Effector memory CD8-positive, alpha-beta T cell (primary cell): Measurements from ENCODE around the gene SAMD4A.
A peak's percentile ranks its signal among the peaks of the same experiment; 100 is the strongest.

Experiments
- ATAC-seq: fragments of 150-1000 bp; cut with Tn5 transposase; replicated peaks from 2 replicates; pipeline ENCODE4 v1.10.0; 2021; ENCODE audit warnings: mild to moderate bottlenecking, moderate library complexity
- DNase-seq, 3 experiments: peaks; one replicate each; pipeline ENCODE4 v3.0.0; 2021
- H3K27ac Mint-ChIP-seq, 2 donors: one replicate each; pipeline ENCODE4 v1.8.0; 2022; ENCODE audit warnings: mild to moderate bottlenecking in 2 of 2, mixed read lengths in 2 of 2, moderate library complexity in 2 of 2
- H3K27me3 Mint-ChIP-seq, 2 donors: one replicate each; pipeline ENCODE4 v1.8.0; 2022; ENCODE audit warnings: mixed read lengths in 2 of 2
- H3K36me3 Mint-ChIP-seq: one replicate; pipeline ENCODE4 v1.8.0; 2022; ENCODE audit warnings: mild to moderate bottlenecking, moderate library complexity, mixed read lengths; ENCODE audit not compliant: insufficient read depth
- H3K4me1 Mint-ChIP-seq, 2 donors: one replicate each; pipeline ENCODE4 v1.8.0; 2022; ENCODE audit warnings: low read depth in 2 of 2, mixed read lengths in 2 of 2
- H3K4me3 Mint-ChIP-seq, 2 donors: one replicate each; pipeline ENCODE4 v1.8.0; 2022; ENCODE audit warnings: mild to moderate bottlenecking in 2 of 2, mixed read lengths in 2 of 2, moderate library complexity in 2 of 2
- H3K9me3 Mint-ChIP-seq, 2 donors: one replicate each; pipeline ENCODE4 v1.8.0; 2022; ENCODE audit warnings: mixed read lengths in 2 of 2

Gene SAMD4A

DNA sequence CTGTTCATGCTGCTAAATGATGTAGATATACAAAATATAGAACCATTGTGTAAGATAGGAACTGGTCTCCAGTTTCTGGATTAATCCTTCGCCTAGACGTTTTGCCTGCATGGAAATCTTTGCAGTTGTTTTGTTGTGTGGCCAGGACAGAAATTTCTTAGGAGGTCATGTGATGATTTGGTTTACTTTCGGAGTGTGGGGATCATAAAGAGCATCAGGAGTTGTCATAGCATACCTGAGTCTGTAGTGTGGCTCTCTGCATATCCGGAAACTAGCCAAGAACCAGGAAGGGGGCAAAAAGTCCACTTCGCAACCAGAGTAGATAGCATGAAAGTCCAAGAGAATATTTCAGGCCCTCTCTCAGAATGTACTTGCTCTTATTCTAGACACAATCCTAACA is 3.1 kb downstream of the SAMD4A start:
- no peak overlapping the region for H3K27ac Mint-ChIP-seq
- H3K36me3 Mint-ChIP-seq, result peaks cover 15% of the 10 kb centered on the region
- H3K9me3 Mint-ChIP-seq, result peaks cover 4 to 9% of the 10 kb centered on the region in 2 donors
- no peak for DNase-seq
- peaks cover 35 to 48% of the 10 kb centered on the region in 2 donors for H3K27me3 Mint-ChIP-seq
- ATAC-seq, result no peak
- no peak overlapping the region for H3K4me3 Mint-ChIP-seq
- H3K4me1 Mint-ChIP-seq, result peaks cover 7% of the 10 kb centered on the region in 2 donors

DNA sequence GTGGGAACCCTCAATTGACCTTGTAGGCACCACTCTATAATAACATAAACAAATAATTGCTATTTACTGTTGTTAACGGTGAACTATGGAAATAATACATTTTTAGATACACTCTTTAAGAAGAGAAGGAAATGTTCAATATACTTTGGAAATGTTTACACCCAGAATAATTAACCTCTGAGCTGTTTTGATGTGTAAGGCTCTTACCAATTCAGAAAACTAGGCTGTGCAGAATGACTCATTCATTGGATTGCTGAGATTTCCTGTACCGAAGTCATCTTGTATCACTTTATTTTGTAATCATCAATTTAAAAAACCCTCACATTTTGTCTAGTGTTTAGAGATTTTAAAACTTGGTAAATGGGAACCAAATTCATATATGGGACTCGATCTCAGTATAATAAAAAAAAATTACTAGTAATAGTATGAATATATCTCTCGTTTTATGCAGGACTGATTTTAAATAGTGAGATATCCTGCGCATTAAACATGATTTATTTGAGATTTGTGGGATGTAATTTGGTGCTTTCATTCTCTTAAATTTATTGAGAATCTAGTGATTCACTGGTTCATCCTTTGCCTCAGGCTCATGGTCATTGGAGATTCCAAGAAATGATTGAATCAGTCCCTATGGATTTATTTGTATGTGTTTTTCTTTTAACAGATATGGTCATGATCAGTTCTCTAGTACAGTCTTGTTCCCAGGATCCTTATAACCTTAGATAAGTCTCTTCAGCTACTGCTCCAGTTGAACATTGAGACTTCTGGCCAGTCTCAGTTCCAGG is 3.9 kb downstream of the SAMD4A start:
- H3K27ac Mint-ChIP-seq, result no peak overlapping the region
- no peak overlapping the region for H3K4me3 Mint-ChIP-seq
- no peak for DNase-seq
- peaks cover 12% of the 10 kb centered on the region for H3K36me3 Mint-ChIP-seq
- no peak for ATAC-seq
- H3K4me1 Mint-ChIP-seq, result peaks cover 5 to 7% of the 10 kb centered on the region in 2 donors
- H3K27me3 Mint-ChIP-seq, result peaks cover 41 to 55% of the 10 kb centered on the region in 2 donors
- H3K9me3 Mint-ChIP-seq, result peaks cover 4 to 9% of the 10 kb centered on the region in 2 donors

DNA sequence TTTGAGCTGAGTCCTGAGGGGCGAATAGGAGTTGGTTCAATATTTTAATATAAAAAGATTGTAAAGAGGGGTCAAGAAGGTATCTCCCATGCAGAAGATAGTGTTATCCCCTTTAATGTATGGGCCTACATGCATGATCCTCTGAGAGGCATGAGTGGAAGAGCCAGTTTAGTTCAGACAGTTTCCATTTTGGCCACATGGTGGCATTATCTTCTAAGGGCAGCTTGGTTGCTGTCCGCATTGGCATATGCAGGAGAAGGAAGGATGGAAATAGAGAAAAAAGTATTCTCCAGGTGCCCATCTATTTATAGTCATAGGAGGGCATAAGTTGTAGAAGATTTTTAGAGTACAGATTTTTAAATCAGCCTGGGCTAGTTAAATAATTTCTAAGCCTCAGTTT is 5.4 kb downstream of the SAMD4A start:
- H3K4me1 Mint-ChIP-seq, result peaks cover 4 to 6% of the 10 kb centered on the region in 2 donors
- peaks cover 4 to 9% of the 10 kb centered on the region in 2 donors for H3K9me3 Mint-ChIP-seq
- ATAC-seq (no peak), DNase-seq (no peak)
- peaks cover 11% of the 10 kb centered on the region for H3K36me3 Mint-ChIP-seq
- H3K27ac Mint-ChIP-seq, result no peak overlapping the region
- H3K27me3 Mint-ChIP-seq, result peaks cover 52 to 70% of the 10 kb centered on the region in 2 donors
- no peak overlapping the region for H3K4me3 Mint-ChIP-seq

DNA sequence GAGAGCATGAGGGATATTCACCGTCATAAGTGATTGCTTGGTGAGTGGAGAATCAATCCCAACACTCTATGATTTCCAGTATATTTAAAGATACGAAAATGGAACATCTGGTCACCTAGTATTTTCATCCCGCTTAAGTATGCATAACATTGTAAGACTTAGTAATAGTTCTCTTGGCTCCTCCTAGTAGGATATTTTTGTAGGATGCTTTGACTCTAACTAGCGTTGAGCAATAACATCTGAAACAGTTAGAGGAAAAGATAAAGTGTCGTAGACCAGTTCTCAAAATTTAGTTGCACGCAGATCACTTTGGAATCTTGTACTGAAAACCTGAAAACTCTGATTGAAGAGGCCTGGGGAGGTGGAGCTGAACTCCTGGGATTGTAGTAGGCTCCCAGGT is 7.6 kb downstream of the SAMD4A start:
- Mint-ChIP-seq H3K4me3 (no peak overlapping the region), H3K9me3 (peaks cover 4 to 9% of the 10 kb centered on the region in 2 donors), H3K4me1 (peaks cover 0 to 2% of the 10 kb centered on the region in 2 donors), H3K27me3 (peaks cover 57 to 71% of the 10 kb centered on the region in 2 donors), H3K36me3 (peaks cover 3% of the 10 kb centered on the region), H3K27ac (no peak overlapping the region)
- ATAC-seq, result no peak
- DNase-seq, result no peak

DNA sequence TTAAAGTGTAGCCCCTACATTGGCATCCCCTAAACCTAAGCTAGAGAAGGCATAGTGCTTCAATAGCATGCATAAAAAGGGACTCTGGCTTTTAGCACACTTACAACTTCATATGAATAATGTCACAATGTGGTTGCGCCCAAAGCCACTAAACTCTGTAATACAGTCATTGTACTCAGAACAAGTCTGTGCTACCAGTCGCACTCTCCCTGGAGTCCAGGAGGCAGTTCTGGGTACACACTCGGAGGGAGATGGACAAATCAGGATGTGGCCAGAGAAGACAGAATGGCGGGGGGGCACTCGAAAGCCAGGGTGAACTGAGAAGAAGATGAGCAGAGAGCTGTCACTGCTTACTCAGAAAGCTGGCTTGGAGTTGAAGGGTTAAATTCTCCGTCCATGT is 10.6 kb downstream of the SAMD4A start:
- H3K36me3 Mint-ChIP-seq, result peaks cover 3% of the 10 kb centered on the region
- DNase-seq, result no peak
- H3K27me3 Mint-ChIP-seq, result peaks cover 41 to 52% of the 10 kb centered on the region in 2 donors
- H3K4me3 Mint-ChIP-seq, result no peak overlapping the region
- no peak for ATAC-seq
- peaks cover 0 to 2% of the 10 kb centered on the region in 2 donors for H3K4me1 Mint-ChIP-seq
- peaks cover 4 to 9% of the 10 kb centered on the region in 2 donors for H3K9me3 Mint-ChIP-seq
- no peak overlapping the region for H3K27ac Mint-ChIP-seq

DNA sequence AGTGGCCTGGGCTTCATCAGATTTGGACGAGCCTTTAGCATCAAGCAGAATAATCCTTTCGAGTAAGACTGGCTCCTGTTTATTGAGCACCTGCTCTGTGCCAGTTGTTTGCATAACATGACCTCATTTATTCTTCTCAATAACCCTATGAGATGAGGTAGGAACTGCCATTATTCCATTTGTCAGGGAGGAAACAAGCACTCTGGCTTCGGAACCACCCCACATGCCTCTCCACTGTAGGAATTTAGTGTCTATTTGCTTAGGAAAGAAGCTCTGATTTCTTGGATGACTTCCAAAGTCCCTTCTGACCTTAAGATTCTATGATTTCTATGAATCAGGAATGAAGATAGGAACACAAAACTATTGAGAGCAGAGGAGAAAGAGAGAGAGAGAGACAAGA is 11.0 kb downstream of the SAMD4A start:
- Mint-ChIP-seq H3K9me3 (peaks cover 4 to 9% of the 10 kb centered on the region in 2 donors), H3K27ac (no peak overlapping the region), H3K36me3 (peaks cover 3% of the 10 kb centered on the region), H3K4me1 (peaks cover 0 to 2% of the 10 kb centered on the region in 2 donors), H3K27me3 (peaks cover 41 to 52% of the 10 kb centered on the region in 2 donors), H3K4me3 (no peak overlapping the region)
- DNase-seq (no peak), ATAC-seq (no peak)

DNA sequence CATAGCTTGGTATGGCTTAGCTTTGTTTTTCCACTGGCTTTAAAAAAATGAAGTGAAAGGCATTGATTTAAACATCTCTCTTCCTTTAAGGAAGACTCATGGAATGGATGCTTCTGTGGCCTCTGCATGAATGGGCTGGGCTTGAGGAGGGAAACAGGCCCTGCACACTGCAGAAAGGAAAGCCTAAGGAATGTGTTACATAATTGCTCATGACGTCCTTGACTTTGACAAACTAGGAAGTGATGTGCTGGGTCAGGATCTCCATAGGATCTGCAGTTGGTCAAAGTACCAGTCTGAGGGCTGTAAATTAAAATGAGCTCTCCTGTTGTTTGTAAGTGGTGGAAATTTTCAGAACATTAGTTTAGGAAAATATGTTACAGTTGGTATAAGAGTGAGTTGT is 12.7 kb downstream of the SAMD4A start:
- ATAC-seq, result no peak
- no peak for DNase-seq

DNA sequence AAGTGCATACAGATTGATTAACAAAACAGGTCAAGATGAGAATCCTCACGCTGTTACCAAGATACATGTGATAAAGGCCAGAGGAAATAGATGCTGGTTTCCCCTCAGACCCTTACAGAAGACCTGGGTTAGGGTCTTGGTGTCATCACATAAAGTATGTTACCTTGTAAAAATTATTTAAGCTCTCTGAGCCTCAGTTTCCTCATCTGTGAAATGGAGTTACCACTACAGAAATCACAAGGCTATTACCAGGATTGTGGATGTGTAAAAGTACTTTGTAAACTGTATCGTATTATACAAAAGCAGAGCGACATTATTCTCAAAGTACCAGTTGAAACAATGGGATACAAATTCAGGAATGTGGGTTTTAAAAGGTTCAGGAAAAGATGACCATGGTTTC is 14.0 kb downstream of the SAMD4A start:
- Mint-ChIP-seq H3K4me3 (no peak overlapping the region), H3K27ac (no peak overlapping the region), H3K27me3 (peaks cover 20 to 29% of the 10 kb centered on the region in 2 donors), H3K4me1 (peaks cover 0 to 2% of the 10 kb centered on the region in 2 donors), H3K36me3 (peaks cover 3% of the 10 kb centered on the region), H3K9me3 (no peaks in the 10 kb centered on the region)
- no peak for ATAC-seq
- no peak for DNase-seq

More for the DNA sequence above, 12.7 kb downstream of the SAMD4A start:
- H3K27me3 Mint-ChIP-seq, result peaks cover 26 to 36% of the 10 kb centered on the region in 2 donors
- H3K4me1 Mint-ChIP-seq, result peaks cover 0 to 2% of the 10 kb centered on the region in 2 donors
- H3K27ac Mint-ChIP-seq, result no peak overlapping the region
- H3K9me3 Mint-ChIP-seq, result no peaks in the 10 kb centered on the region
- H3K36me3 Mint-ChIP-seq, result peaks cover 3% of the 10 kb centered on the region
- no peak overlapping the region for H3K4me3 Mint-ChIP-seq

DNA sequence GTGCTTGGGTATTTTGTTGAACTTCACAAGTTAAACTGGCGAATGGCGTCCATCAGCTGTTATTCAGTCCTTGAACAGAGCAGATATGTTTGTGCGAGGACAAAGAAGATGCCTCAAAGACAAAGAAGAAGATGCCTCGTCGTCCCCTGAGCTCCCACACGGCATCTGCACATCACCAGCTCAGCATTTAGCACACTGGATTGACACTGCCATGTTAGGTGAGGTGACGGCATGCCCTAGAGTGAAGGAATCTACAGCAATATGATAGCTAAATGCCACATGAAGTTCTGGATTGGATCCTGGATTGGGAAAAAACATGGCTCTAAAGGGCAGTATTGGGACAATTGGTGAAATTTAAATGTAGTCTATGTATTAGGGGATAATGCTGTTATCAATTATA is 15.4 kb downstream of the SAMD4A start:
- Mint-ChIP-seq H3K36me3 (peaks cover 3% of the 10 kb centered on the region), H3K4me1 (peaks cover 0 to 2% of the 10 kb centered on the region in 2 donors), H3K27ac (no peak overlapping the region), H3K27me3 (peaks cover 22 to 29% of the 10 kb centered on the region in 2 donors), H3K9me3 (no peaks in the 10 kb centered on the region), H3K4me3 (no peak overlapping the region)
- DNase-seq, result no peak
- no peak for ATAC-seq

DNA sequence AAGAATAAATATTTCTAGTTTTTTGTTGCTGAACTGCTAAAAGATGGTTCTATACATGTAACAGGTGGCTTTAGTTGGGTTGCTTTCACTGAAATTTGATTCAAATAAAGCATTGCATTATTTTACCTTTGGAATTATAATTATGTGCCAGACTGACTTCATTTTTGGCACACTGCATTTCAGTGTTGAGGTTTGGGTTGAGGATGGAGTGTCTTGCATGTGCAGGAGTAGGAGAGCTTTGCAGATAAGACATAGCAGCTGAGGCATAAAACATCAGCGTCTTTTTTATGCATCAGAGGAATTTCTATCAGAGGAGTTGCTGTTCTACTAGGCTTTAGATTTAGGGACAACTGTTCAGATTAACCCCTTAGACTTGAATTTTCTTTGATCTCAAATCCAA is 17.2 kb downstream of the SAMD4A start:
- ATAC-seq (no peak), DNase-seq (no peak)
- Mint-ChIP-seq H3K27ac (no peak overlapping the region), H3K27me3 (peaks cover 35 to 36% of the 10 kb centered on the region in 2 donors), H3K4me3 (no peak overlapping the region), H3K36me3 (peaks cover 3% of the 10 kb centered on the region), H3K4me1 (no peaks in the 10 kb centered on the region), H3K9me3 (no peaks in the 10 kb centered on the region)

DNA sequence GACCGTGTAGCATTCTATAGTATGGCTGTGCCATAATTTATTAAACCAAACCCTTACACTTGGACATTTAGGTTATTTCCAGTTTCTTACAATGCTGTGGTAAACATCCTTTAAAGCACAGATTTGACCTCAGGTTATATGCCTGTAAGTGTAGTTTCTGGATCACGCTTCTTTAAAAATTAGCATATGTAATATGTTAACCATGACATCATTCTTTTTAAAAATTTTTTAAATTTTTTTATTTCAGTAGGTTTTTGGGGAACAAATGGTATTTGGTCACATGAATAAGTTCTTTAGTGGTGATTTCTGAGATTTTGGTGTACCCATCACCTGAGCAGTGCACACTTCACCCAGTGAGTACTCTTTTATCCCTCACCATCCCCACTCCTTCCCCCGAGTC is 18.3 kb downstream of the SAMD4A start:
- ATAC-seq (no peak), DNase-seq (no peak)
- Mint-ChIP-seq H3K36me3 (peaks cover 3% of the 10 kb centered on the region), H3K27me3 (peaks cover 47% of the 10 kb centered on the region in 2 donors), H3K4me3 (no peak overlapping the region), H3K9me3 (no peaks in the 10 kb centered on the region), H3K27ac (no peak overlapping the region), H3K4me1 (no peaks in the 10 kb centered on the region)

DNA sequence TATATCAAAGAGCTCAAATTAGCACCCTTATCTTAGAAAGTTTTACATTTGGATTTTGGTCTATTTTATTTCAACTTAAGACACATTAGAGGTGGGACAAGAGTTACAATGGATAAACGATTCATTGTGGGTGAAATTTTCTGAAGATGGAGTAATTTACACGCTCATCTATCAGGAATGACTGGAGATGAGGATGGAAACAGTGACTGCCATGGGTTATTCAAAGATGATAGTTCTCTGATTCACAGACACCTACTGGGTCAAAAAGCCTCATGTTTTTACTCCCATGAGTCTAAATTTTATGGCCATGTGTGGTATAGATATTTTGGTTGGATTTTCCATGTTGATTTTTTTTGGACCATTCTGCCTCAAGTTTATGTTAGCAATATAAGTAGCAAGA is 22.1 kb downstream of the SAMD4A start:
- Mint-ChIP-seq H3K27me3 (peaks cover 81 to 82% of the 10 kb centered on the region in 2 donors), H3K36me3 (no peaks in the 10 kb centered on the region), H3K4me3 (no peak overlapping the region), H3K4me1 (no peaks in the 10 kb centered on the region), H3K9me3 (no peaks in the 10 kb centered on the region), H3K27ac (no peak overlapping the region)
- DNase-seq (no peak), ATAC-seq (no peak)

DNA sequence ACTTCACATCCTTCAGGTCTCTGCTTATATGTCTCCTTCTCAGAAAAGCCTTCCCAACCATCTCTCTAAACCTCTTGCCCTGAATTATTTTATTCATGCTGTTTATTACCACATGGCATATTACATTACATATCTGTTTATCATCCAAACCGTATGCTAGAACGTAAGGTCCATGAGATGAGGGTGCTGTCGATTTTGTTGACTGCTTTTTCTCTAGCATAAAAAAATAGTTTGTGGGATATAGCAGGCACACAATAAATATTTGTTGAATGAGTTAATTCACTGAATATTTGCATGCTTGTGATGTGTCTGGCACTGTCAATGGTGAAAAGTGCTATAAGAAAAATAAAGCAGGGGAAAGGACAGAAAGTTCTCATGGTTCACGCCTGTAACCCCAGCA is 22.9 kb downstream of the SAMD4A start:
- Mint-ChIP-seq H3K4me3 (no peak overlapping the region), H3K36me3 (no peaks in the 10 kb centered on the region), H3K27me3 (peaks cover 87 to 89% of the 10 kb centered on the region in 2 donors), H3K4me1 (no peaks in the 10 kb centered on the region), H3K9me3 (no peaks in the 10 kb centered on the region), H3K27ac (no peak overlapping the region)
- ATAC-seq (no peak), DNase-seq (no peak)

DNA sequence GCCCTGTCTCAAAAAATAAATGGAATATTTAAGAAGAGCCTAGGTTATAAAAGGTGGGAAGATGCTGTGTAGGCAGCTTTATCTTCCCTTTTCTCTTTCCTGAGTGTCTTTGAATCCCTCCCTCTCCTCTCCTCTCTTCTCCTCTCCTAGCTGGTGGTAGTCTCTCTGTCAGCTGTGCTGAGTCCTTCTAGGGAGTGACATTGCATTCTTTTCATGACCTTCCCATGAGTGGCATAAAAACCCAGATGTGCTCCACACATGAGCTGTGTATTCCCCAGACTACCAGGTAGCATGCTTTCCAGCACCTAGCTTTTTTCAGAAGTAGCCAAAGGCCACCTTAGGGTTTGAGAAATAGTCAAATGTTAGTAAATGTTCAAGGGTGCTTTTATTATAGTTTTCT is 23.6 kb downstream of the SAMD4A start:
- ATAC-seq (no peak), DNase-seq (no peak)
- Mint-ChIP-seq H3K27ac (peak overlapping the region in 1 of 2 donors; percentile 65), H3K4me3 (no peak overlapping the region), H3K27me3 (peaks cover 91 to 93% of the 10 kb centered on the region in 2 donors), H3K4me1 (no peaks in the 10 kb centered on the region), H3K9me3 (no peaks in the 10 kb centered on the region), H3K36me3 (no peaks in the 10 kb centered on the region)
